Liver (tissue), 9 donors: ENCODE results near the gene GTF2E1. TPM values are rescaled to one million over a fixed set of nuclear protein-coding genes. Genes with fewer than 3 reads are reported as not detected.

ENCODE experiments used
- DNase-seq: peaks from one replicate; pipeline ENCODE4 v3.0.0-alpha.2; 2017; ENCODE audit warnings: low spot score
- H3K27ac ChIP-seq, 2 donors: one replicate each; pipeline ENCODE4 v1.7.0; 2013; ENCODE audit warnings: inconsistent platforms in 2 of 2, low read length in 2 of 2, control low read depth in 1 of 2, low read depth in 1 of 2, mild to moderate bottlenecking in 1 of 2
- H3K27me3 ChIP-seq, 4 donors: one replicate each; pipeline versions ENCODE4 v1.6.1 to v1.7.0; 2013; ENCODE audit warnings: low read length in 3 of 4, inconsistent platforms in 1 of 4, mild to moderate bottlenecking in 1 of 4, moderate library complexity in 1 of 4; ENCODE audit not compliant: control insufficient read depth in 4 of 4, insufficient read depth in 4 of 4
- H3K36me3 ChIP-seq, 4 donors: one replicate each; pipeline versions ENCODE4 v1.6.1 to v1.7.0; 2013; ENCODE audit warnings: low read length in 3 of 4, mild to moderate bottlenecking in 3 of 4, low read depth in 1 of 4, moderate library complexity in 1 of 4; ENCODE audit not compliant: control insufficient read depth in 4 of 4, insufficient read depth in 3 of 4
- H3K4me1 ChIP-seq, 4 donors: one replicate each; pipeline versions ENCODE4 v1.6.1 to v1.7.0; 2013; ENCODE audit warnings: low read length in 3 of 4, mild to moderate bottlenecking in 3 of 4, moderate library complexity in 1 of 4; ENCODE audit not compliant: control insufficient read depth in 4 of 4, insufficient read depth in 4 of 4
- H3K4me3 ChIP-seq, 3 donors: one replicate each; pipeline versions ENCODE4 v1.6.1 to v1.7.0; 2013; ENCODE audit warnings: low read length in 3 of 3, control low read depth in 1 of 3, low read depth in 1 of 3, mild to moderate bottlenecking in 1 of 3
- H3K9ac ChIP-seq, 2 donors: one replicate each; pipeline ENCODE4 v1.7.0; 2013; ENCODE audit warnings: low read length in 2 of 2, mild to moderate bottlenecking in 2 of 2, moderate library complexity in 2 of 2, control low read depth in 1 of 2, low read depth in 1 of 2
- H3K9me3 ChIP-seq, 4 donors: one replicate each; pipeline versions ENCODE4 v1.6.1 to v1.7.0; 2013; ENCODE audit warnings: low read length in 3 of 4; ENCODE audit not compliant: control insufficient read depth in 4 of 4
- ATF3 ChIP-seq: IDR thresholded peaks from 2 replicates; pipeline ENCODE4 v1.6.1; 2016; ENCODE audit warnings: antibody characterized with exemption
- CTCF ChIP-seq: fragments of 150-350 bp; IDR thresholded peaks from 2 replicates; pipeline ENCODE4 v1.5.1; 2017; ENCODE audit warnings: improper control_type of control experiment, low read depth, low read length; ENCODE audit not compliant: missing input control
- GABPA ChIP-seq, 2 donors: IDR thresholded peaks in 1 of 2; conservative IDR thresholded peaks in 1 of 2; 2 replicates each; pipeline ENCODE4 v1.6.1; 2016; ENCODE audit warnings: antibody characterized with exemption in 2 of 2, mild to moderate bottlenecking in 1 of 2, moderate library complexity in 1 of 2
- HNF4A ChIP-seq, 2 donors: conservative IDR thresholded peaks; 2 replicates each; pipeline ENCODE4 v1.6.1; 2016; ENCODE audit warnings: antibody characterized with exemption in 2 of 2, mild to moderate bottlenecking in 2 of 2
- JUND ChIP-seq, 2 donors: IDR thresholded peaks; 2 replicates each; pipeline ENCODE4 v1.6.1; 2016; ENCODE audit warnings: antibody characterized with exemption in 2 of 2
- MAX ChIP-seq: IDR thresholded peaks from 2 replicates; pipeline ENCODE4 v1.6.1; 2016; ENCODE audit warnings: antibody characterized with exemption
- NR2F2 ChIP-seq: IDR thresholded peaks from 2 replicates; pipeline ENCODE4 v1.6.1; 2016; ENCODE audit warnings: antibody characterized with exemption
- RAD21 ChIP-seq, 2 donors: IDR thresholded peaks; 2 replicates each; pipeline ENCODE4 v1.6.1; 2016; ENCODE audit warnings: antibody characterized with exemption in 2 of 2, mild to moderate bottlenecking in 2 of 2
- REST ChIP-seq: IDR thresholded peaks from 2 replicates; pipeline ENCODE4 v1.6.1; 2016; ENCODE audit warnings: antibody characterized with exemption, mild to moderate bottlenecking
- RXRA ChIP-seq, 2 donors: IDR thresholded peaks; 2 replicates each; pipeline ENCODE4 v1.6.1; 2017 to 2018; ENCODE audit warnings: antibody characterized with exemption in 2 of 2, mild to moderate bottlenecking in 1 of 2
- SP1 ChIP-seq: IDR thresholded peaks from 2 replicates; pipeline ENCODE4 v1.6.1; 2018; ENCODE audit warnings: antibody characterized with exemption, mild to moderate bottlenecking
- TAF1 ChIP-seq: conservative IDR thresholded peaks from 2 replicates; pipeline ENCODE4 v1.6.1; 2016; ENCODE audit warnings: antibody characterized with exemption, mild to moderate bottlenecking
- YY1 ChIP-seq: IDR thresholded peaks from 2 replicates; pipeline ENCODE4 v1.6.1; 2016; ENCODE audit warnings: antibody characterized with exemption, mild to moderate bottlenecking
- ZBTB33 ChIP-seq: IDR thresholded peaks from 2 replicates; pipeline ENCODE4 v1.6.1; 2016; ENCODE audit warnings: antibody characterized with exemption
- WGBS: extraction: QIAGEN DNeasy Blood & Tissue Kit; methylation state at CpG from one replicate; pipeline ENCODE4 v1.1.7; 2013; 5-methylcytosine and 5-hydroxymethylcytosine counted together
- polyA plus RNA-seq, 2 donors: library from polyadenylated mRNA; stranded (reverse) in 1 of 2; unstranded in 1 of 2; fragments of 200-250 nt in 1 of 2; fragments of >200 nt in 1 of 2; fragmentation: Nextera tagmentation in 1 of 2; extraction: Ambion mirVana in 1 of 2; gene quantifications; one replicate each; pipeline versions ENCODE4 v1.2.1 to v1.2.3, GENCODE V29; 2013 to 2015
- total RNA-seq, 2 donors: library from RNA; depleted of rRNA; stranded (reverse); fragments of >200 nt; gene quantifications; one replicate each; pipeline ENCODE4 v1.2.3, GENCODE V29; 2014
- donor health status: healthy.
- donor health status: healthy.
- donor health status: healthy.
- donor health status: healthy.
- donor health status: healthy.

GTF2E1 gene
- total and polyA plus RNA-seq, 4 donors, result 2.3 to 9.5 (median 3.9) TPM

- Histone ChIP-seq H3K9me3 (no peaks in the 10 kb centered on the region), H3K9ac (no peak overlapping the region), H3K4me3 (no peak overlapping the region), H3K4me1 (peaks cover 0 to 4% (median 2%) of the 10 kb centered on the region in 4 donors), H3K27me3 (no peaks in the 10 kb centered on the region), H3K27ac (no peak overlapping the region), H3K36me3 (no peaks in the 10 kb centered on the region)
- TF ChIP-seq REST (no peak), JUND (IDR thresholded peaks at IDR 0.05) (no peak), TAF1 (no peak), MAX (no peak), ATF3 (no peak), HNF4A (conservative IDR thresholded peaks at IDR 0.05) (no peak), NR2F2 (no peak), RAD21 (IDR thresholded peaks at IDR 0.05) (no peak)
- DNase-seq, result no peak
- WGBS, result 82% methylated on average over 1 of the region's 1 CpG
Observed at GRCh38 chr3:120791913-120792312, 49.4 kb downstream of the GTF2E1 start.

GRCh38 chr3:120793601-120794000 lies 51.1 kb downstream of the GTF2E1 start:
- Histone ChIP-seq H3K36me3 (no peaks in the 10 kb centered on the region), H3K9me3 (no peaks in the 10 kb centered on the region), H3K4me3 (no peak overlapping the region), H3K4me1 (peaks cover 0 to 4% (median 2%) of the 10 kb centered on the region in 4 donors), H3K27ac (no peak overlapping the region), H3K27me3 (no peaks in the 10 kb centered on the region), H3K9ac (no peak overlapping the region)
- WGBS, result 72% methylated on average over 1 of the region's 1 CpG
- TF ChIP-seq NR2F2, result no peak
- TF ChIP-seq JUND (IDR thresholded peaks at IDR 0.05), result no peak
- no peak for TF ChIP-seq RXRA (IDR thresholded peaks at IDR 0.05)
- TF ChIP-seq SP1, result no peak
- TF ChIP-seq RAD21 (IDR thresholded peaks at IDR 0.05), result no peak
- no peak for TF ChIP-seq GABPA (IDR thresholded peaks at IDR 0.05 in 1 of 2, conservative IDR thresholded peaks at IDR 0.05 in 1 of 2)
- no peak for DNase-seq

GRCh38 chr3:120795017-120795648 lies 52.6 kb downstream of the GTF2E1 start:
- 22% methylated on average over 5 of the region's 5 CpGs for WGBS
- Histone ChIP-seq H3K9me3 (no peaks in the 10 kb centered on the region), H3K9ac (no peak overlapping the region), H3K27ac (no peak overlapping the region), H3K36me3 (no peaks in the 10 kb centered on the region), H3K4me1 (peaks cover 0 to 4% (median 2%) of the 10 kb centered on the region in 4 donors), H3K4me3 (no peak overlapping the region), H3K27me3 (no peaks in the 10 kb centered on the region)
- DNase-seq, result peak; percentile 86
- TF ChIP-seq HNF4A (conservative IDR thresholded peaks at IDR 0.05), result no peak
- TF ChIP-seq JUND (IDR thresholded peaks at IDR 0.05), result no peak
- TF ChIP-seq YY1, result peak; percentile 52
- peak in 1 of 2 donors; percentile 25 for TF ChIP-seq RXRA (IDR thresholded peaks at IDR 0.05)
- TF ChIP-seq REST, result no peak
- TF ChIP-seq RAD21 (IDR thresholded peaks at IDR 0.05), result peak; percentile 97 to 99
- no peak for TF ChIP-seq ZBTB33
- TF ChIP-seq CTCF, result peak; percentile 91
- no peak for TF ChIP-seq SP1
